Measurements from ENCODE around the gene RELL2. TPM values are rescaled to one million over a fixed set of nuclear protein-coding genes. Genes with fewer than 3 reads are reported as not detected.

The RELL2 gene
- total RNA-seq, 3 donors from 2014 or later (not counting 1 experiment from before 2014, with no cell fraction given), result 5.7 to 6.6 (median 6.1) TPM

DNA sequence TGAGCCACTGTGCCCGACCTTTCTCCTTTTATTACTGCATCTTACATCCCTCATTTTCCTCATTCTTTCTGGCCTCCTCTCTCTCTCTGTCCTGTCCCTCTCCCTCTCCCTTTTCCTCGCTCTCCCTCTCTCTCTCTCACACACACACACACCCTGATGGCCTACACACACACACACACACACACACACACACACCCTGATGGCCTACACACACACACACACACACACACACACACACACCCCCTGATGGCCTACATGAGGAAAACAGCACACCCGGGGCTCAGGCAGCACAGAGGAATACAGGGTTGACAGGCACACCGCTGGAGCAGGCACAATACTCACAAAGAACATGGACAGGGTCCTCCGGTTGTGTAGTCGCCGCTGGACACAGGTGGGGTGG is 18.2 kb downstream of the RELL2 start:
- no peaks in the 10 kb centered on the region for H3K9me3 Mint-ChIP-seq
- ATAC-seq (no peak), DNase-seq (no peak)
- H3K27ac ChIP-seq (ENCODE audit: low read length), result no peak overlapping the region
- TF ChIP-seq, protein P1, sequence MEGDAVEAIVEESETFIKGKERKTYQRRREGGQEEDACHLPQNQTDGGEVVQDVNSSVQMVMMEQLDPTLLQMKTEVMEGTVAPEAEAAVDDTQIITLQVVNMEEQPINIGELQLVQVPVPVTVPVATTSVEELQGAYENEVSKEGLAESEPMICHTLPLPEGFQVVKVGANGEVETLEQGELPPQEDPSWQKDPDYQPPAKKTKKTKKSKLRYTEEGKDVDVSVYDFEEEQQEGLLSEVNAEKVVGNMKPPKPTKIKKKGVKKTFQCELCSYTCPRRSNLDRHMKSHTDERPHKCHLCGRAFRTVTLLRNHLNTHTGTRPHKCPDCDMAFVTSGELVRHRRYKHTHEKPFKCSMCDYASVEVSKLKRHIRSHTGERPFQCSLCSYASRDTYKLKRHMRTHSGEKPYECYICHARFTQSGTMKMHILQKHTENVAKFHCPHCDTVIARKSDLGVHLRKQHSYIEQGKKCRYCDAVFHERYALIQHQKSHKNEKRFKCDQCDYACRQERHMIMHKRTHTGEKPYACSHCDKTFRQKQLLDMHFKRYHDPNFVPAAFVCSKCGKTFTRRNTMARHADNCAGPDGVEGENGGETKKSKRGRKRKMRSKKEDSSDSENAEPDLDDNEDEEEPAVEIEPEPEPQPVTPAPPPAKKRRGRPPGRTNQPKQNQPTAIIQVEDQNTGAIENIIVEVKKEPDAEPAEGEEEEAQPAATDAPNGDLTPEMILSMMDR (IDR thresholded peaks at IDR 0.05), result no peak
- no peaks in the 10 kb centered on the region for H3K27me3 Mint-ChIP-seq (ENCODE audit: low read depth in 2 of 2)
- H3K9me3 ChIP-seq (ENCODE audit: control insufficient read depth, insufficient read depth, low read length), result no peaks in the 10 kb centered on the region
- H3K4me1 Mint-ChIP-seq, result peaks cover 16 to 23% of the 10 kb centered on the region in 2 donors
- no peaks in the 10 kb centered on the region for H3K36me3 Mint-ChIP-seq
- no peak overlapping the region for H3K4me3 Mint-ChIP-seq
- 86% methylated on average over 7 of the region's 7 CpGs for WGBS (ENCODE audit: insufficient coverage)
- H3K4me1 ChIP-seq (ENCODE audit: control insufficient read depth, insufficient read depth, low read length), result peaks cover 18% of the 10 kb centered on the region
- H3K27me3 ChIP-seq (ENCODE audit: control insufficient read depth, insufficient read depth, low read length), result no peaks in the 10 kb centered on the region
- intact Hi-C loops (cut with micrococcal nuclease), result no loop called here
- no peak overlapping the region for H3K4me3 ChIP-seq (ENCODE audit: low read length)
- no peak overlapping the region for H3K27ac Mint-ChIP-seq
- peaks cover 3% of the 10 kb centered on the region for H3K36me3 ChIP-seq (ENCODE audit: control insufficient read depth, insufficient read depth, low read length)

DNA sequence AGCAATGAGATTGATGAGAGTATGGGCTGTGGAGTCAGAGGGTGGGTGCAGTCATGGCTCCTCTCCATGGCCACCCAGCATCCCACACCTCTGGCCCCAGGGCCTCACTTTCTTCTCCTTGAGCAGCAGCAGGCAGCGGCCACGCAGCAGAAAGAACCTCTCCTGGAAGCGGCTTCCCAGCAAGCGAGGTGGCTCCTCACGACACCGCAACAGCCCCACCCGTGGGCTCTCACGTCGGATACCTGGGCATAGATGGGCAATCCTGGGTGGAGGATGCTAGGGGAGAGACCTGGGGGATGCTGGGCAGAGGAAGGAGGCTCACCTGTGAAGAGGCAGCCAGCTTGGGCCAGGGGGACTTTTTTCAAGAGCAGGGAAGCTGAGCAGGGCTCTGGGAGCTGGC is 19.6 kb downstream of the RELL2 start:
- Histone ChIP-seq H3K9me3 (ENCODE audit: control insufficient read depth, insufficient read depth, low read length) (no peaks in the 10 kb centered on the region), H3K27me3 (ENCODE audit: control insufficient read depth, insufficient read depth, low read length) (no peaks in the 10 kb centered on the region), H3K4me1 (ENCODE audit: control insufficient read depth, insufficient read depth, low read length) (peaks cover 7% of the 10 kb centered on the region), H3K4me3 (ENCODE audit: low read length) (no peak overlapping the region), H3K36me3 (ENCODE audit: control insufficient read depth, insufficient read depth, low read length) (peaks cover 4% of the 10 kb centered on the region), H3K27ac (ENCODE audit: low read length) (no peak overlapping the region)
- H3K27me3 Mint-ChIP-seq (ENCODE audit: low read depth in 2 of 2), result no peaks in the 10 kb centered on the region
- H3K4me3 Mint-ChIP-seq, result no peak overlapping the region
- TF ChIP-seq, protein P1 (IDR thresholded peaks at IDR 0.05), result no peak
- ATAC-seq, result no peak
- peaks cover 9 to 10% of the 10 kb centered on the region in 2 donors for H3K4me1 Mint-ChIP-seq
- 90% methylated on average over 9 of the region's 9 CpGs for WGBS (ENCODE audit: insufficient coverage)
- intact Hi-C loops (cut with micrococcal nuclease), result no loop called here
- H3K27ac Mint-ChIP-seq, result no peak overlapping the region
- no peaks in the 10 kb centered on the region for H3K36me3 Mint-ChIP-seq
- no peak for DNase-seq
- no peaks in the 10 kb centered on the region for H3K9me3 Mint-ChIP-seq

DNA sequence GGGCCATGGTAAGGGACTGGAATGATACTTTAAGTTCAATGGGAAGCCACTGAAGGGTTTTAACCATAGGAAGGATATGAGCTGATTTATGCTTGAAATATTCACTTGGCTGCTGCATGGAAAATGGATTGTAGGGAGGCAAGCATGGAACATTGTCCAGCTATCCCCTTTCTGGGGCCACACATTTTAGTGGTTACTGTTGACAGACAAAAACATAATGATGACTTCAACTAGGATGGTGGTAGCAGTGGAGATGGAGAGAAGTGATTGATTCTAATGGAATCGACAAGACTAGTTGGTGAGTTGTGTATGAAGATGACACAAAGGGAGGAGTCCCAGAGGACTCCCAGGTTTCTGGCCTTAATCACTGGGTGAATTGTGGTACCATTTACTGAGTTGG is 20.6 kb downstream of the RELL2 start:
- DNase-seq, result no peak
- Histone ChIP-seq H3K9me3 (ENCODE audit: control insufficient read depth, insufficient read depth, low read length) (no peaks in the 10 kb centered on the region), H3K27me3 (ENCODE audit: control insufficient read depth, insufficient read depth, low read length) (no peaks in the 10 kb centered on the region), H3K36me3 (ENCODE audit: control insufficient read depth, insufficient read depth, low read length) (peaks cover 5% of the 10 kb centered on the region), H3K4me3 (ENCODE audit: low read length) (no peak overlapping the region), H3K27ac (ENCODE audit: low read length) (no peak overlapping the region), H3K4me1 (ENCODE audit: control insufficient read depth, insufficient read depth, low read length) (no peaks in the 10 kb centered on the region)
- no peaks in the 10 kb centered on the region for H3K27me3 Mint-ChIP-seq (ENCODE audit: low read depth in 2 of 2)
- peaks cover under 1 to 2% of the 10 kb centered on the region in 2 donors for H3K4me1 Mint-ChIP-seq
- no peak overlapping the region for H3K27ac Mint-ChIP-seq
- WGBS (ENCODE audit: insufficient coverage), result 94% methylated on average over 1 of the region's 1 CpG
- TF ChIP-seq, protein P1 (IDR thresholded peaks at IDR 0.05), result no peak
- H3K36me3 Mint-ChIP-seq, result no peaks in the 10 kb centered on the region
- intact Hi-C loops (cut with micrococcal nuclease), result no loop called here
- no peaks in the 10 kb centered on the region for H3K9me3 Mint-ChIP-seq
- no peak for ATAC-seq
- no peak overlapping the region for H3K4me3 Mint-ChIP-seq

DNA sequence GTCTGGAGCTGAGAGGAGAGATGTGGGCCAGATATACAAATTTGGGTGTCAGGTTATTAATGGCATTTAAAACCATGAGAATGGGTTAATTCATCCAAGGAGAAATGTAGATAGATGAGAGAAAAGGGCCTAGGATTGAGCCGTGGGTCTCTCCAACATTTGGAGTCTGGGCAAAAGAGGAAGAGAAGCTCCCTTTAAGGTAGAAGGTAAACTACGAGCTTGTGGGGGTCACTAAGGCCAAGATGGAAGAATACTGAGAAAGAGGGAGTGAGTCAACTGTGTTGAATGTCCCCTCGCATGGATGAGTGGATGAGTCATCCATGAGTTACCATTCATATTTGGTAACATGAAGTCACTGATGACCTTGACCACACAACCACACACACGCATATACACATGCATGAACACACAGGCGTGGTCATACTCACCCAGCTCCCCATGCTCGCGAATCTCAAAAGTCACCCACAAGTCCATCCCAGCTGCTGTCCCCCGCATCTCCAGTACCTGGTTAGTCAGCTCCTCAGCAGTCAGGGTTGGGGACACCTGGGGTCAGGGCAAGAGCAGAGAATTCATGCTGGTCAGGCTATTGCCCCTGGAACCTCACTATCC is 21.2 kb downstream of the RELL2 start:
- intact Hi-C loops (cut with micrococcal nuclease), result no loop called here
- H3K27me3 ChIP-seq (ENCODE audit: control insufficient read depth, insufficient read depth, low read length), result no peaks in the 10 kb centered on the region
- no peaks in the 10 kb centered on the region for H3K4me1 Mint-ChIP-seq
- no peaks in the 10 kb centered on the region for H3K9me3 Mint-ChIP-seq
- no peaks in the 10 kb centered on the region for H3K27me3 Mint-ChIP-seq (ENCODE audit: low read depth in 2 of 2)
- no peaks in the 10 kb centered on the region for H3K36me3 Mint-ChIP-seq
- H3K9me3 ChIP-seq (ENCODE audit: control insufficient read depth, insufficient read depth, low read length), result no peaks in the 10 kb centered on the region
- ATAC-seq, result no peak
- TF ChIP-seq, protein P1 (IDR thresholded peaks at IDR 0.05), result no peak
- no peaks in the 10 kb centered on the region for H3K4me1 ChIP-seq (ENCODE audit: control insufficient read depth, insufficient read depth, low read length)
- no peak for DNase-seq
- no peak overlapping the region for H3K27ac Mint-ChIP-seq
- peaks cover 5% of the 10 kb centered on the region for H3K36me3 ChIP-seq (ENCODE audit: control insufficient read depth, insufficient read depth, low read length)
- no peak overlapping the region for H3K27ac ChIP-seq (ENCODE audit: low read length)
- 75% methylated on average over 8 of the region's 8 CpGs for WGBS (ENCODE audit: insufficient coverage)
- H3K4me3 Mint-ChIP-seq, result no peak overlapping the region
- no peak overlapping the region for H3K4me3 ChIP-seq (ENCODE audit: low read length)

Data from natural killer cell (primary cell).